DMS53 (cell line): ENCODE results near the gene ENTPD7.

Experiments
- DNase-seq: peaks from one replicate; lab custom pipeline; 2025; lab: John Stamatoyannopoulos, UW

The ENTPD7 gene

GRCh38 chr10:99648717-99649116 is 10.6 kb upstream of the ENTPD7 start:
- DNase-seq: no peak

GRCh38 chr10:99652800-99653390 is 6.4 kb upstream of the ENTPD7 start:
- DNase-seq: no peak

- DNase-seq: no peak
Measured at GRCh38 chr10:99654390-99655175, 4.7 kb upstream of the ENTPD7 start.

DNA sequence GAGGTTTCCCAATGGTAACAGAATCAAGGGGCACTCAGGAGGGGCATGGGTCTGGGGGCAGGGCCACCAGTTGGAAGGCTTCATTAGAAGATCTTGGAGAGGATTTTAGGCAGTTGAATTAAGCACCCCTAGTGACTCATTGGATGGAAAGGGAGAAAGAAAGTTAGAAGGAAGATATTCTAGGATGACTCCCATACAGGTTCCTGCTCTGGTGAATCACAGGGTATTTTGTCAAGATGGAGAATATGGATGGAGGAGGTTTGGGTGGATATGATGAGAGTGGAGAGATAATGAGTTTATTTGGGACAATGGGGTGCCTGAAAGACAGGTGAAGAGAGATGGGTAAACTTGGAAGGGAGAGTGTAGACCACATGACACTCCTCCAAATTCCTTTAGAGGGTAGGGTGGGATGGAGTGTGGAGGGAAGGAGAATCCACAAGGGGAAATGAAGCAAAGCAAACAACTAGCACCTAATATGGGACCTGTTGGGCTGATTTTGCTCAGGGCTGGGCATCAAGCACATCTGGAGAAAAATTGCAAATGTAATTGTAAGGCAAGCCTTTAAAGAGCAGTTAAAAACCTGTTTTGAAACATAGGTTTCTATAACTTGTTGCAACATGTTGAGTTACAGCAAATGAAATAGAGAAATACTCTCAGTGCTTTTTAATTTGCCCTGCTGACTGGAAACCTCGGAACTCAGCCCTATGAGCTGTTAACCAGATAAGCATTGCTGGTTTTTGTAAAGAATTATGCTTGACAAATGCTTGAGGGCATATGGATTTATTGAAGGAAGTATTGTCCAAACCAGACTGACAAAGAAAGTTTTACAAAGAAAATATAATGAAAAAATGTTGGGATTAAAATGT is 2.9 kb upstream of the ENTPD7 start:
- no peak for DNase-seq

- peak; percentile 72 for DNase-seq
Measured at GRCh38 chr10:99658622-99659030, 683 bp upstream of the ENTPD7 start.

DNA sequence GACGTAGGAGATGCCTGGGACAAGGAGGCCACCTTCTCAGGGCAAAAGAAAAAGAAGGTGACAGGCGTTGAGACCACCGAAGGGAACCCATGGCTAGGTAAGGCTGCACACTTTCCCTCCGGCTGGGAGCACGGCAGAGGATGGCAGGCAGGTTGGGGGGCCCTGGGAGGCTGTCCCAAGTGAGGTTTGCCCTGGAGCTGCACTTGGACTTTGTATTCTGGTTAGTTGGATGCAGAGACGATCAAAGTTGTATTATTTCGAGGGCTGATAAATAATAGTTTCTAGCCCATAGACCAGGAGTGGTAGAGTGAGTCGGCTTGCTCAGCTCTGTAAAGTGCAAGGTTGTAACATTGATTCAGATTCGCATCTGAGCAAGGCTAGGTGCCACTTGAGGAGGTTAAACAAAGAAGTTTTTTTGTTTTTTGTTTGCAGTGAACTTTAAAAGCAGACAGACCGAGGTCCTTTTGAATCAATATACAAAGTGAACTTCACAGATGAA is 608 bp downstream of the ENTPD7 start:
- DNase-seq: peak; percentile 71

DNA sequence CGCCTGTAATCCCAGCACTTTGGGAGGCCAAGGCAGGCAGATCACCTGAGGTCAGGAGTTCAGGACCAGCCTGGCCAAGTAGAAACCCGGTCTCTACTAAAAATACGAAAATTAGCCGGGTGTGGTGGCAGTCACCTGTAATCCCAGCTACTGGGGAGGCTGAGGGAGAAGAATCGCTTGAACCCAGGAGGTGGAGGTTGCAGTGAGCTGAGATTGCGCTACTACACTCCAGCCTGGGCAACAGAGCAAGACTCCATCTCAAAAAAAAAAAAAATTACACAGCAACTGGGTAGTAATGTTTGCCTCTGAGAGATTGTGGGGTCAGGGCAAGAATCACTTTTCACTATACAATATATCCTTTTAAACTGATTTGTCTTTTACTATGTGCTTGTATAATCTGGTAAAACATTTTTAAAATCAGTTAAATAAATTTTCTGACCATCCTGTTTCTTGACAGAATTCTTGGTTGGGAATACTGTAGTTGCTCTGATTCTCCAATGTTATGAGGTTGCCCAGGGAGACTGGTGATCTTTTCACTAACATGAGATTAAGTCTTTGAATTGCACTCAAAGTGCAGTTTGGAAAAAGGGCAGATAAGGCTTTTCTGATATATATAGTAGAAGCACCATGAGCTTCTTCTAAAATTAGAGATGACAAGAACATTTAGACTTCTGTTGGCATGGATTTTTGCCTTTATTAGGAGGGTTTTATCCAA is 1.5 kb downstream of the ENTPD7 start:
- DNase-seq: peak; percentile 11

GRCh38 chr10:99661377-99661763 is 2.1 kb downstream of the ENTPD7 start:
- peak; percentile 4 for DNase-seq

- no peak for DNase-seq
Measured at GRCh38 chr10:99665304-99665703, 6.0 kb downstream of the ENTPD7 start.

- no peak for DNase-seq
Measured at GRCh38 chr10:99667108-99667751, 7.9 kb downstream of the ENTPD7 start.

GRCh38 chr10:99671386-99671785 is 12.1 kb downstream of the ENTPD7 start:
- no peak for DNase-seq

GRCh38 chr10:99672884-99673283 is 13.6 kb downstream of the ENTPD7 start:
- no peak for DNase-seq

- no peak for DNase-seq
Measured at GRCh38 chr10:99673492-99673891, 14.2 kb downstream of the ENTPD7 start.

DNA sequence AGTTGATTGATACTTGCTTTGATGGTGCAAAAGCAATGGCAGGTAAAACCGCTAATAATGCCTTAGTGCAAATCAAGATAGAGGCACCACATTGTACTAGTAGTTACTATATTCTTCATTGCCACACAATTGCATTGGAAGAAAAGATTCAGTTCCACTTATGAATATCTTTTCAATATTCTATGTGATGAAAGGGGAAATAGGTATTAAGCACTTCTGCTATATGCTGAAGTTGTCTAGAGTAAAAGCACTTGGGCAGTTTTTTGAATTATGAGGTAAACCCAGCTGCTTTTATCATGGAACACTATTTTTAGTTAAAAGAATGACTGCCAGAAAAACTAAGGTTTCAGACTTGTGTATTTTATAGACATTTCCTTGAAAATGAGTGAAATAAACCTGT is 15.5 kb downstream of the ENTPD7 start:
- no peak for DNase-seq

DNA sequence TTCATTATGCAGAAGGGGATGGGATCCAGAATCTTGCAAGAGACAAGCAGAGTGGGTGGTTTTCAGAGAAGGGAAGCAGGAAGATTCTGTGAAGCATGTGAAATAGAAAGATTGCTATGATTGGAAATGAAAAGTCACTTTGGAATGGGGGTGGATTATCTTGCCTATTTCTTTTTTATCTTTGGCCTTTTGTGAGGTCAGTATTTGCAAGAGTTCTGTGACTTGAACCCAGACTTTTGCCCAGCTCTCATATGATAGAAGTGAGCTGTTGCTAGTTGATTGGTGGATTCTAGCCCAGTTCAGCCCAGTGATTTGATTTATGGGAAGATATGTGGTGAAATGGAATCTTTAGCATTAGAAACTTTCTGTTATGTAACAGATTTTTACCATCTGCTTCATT is 17.1 kb downstream of the ENTPD7 start:
- DNase-seq: no peak

GRCh38 chr10:99676895-99677294 is 17.6 kb downstream of the ENTPD7 start:
- no peak for DNase-seq

DNA sequence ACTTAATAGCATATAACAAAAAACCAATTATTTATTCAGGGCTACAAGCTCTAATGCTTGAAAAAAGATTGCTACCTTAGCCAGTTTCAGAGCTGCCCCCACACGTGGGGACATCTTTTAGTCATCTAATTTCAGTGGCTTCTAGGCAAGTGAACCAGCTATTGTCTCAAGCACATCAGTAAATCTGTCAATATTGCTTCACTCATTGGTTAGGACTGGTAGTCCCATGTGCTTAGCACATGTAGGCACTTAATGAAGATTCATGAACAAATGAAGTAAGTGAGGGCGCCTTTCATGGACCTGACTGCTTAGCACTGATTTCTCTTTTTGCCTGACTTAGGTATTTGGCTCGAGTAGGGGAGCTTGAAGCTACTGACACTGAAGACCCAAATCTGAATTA is 19.6 kb downstream of the ENTPD7 start:
- no peak for DNase-seq

GRCh38 chr10:99681553-99681952 is 22.2 kb downstream of the ENTPD7 start:
- no peak for DNase-seq

DNA sequence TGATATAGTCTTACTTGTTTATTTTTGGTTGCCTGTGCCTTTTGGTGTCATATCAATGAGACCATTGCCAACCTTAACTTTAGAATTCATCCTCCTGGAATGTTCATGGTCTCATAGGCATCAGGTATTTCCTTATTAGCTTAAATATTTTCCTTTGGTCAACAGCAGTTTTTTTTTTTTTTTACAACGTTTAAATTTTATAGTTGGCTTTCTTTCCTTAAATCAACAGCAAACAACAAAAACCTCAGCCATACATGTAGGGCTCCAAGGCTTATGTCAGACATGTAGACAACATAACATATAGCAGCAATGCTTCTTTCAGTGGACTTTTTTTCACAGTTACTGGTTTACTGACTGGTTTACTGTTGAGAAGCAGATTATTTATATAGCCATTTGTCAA is 22.7 kb downstream of the ENTPD7 start:
- no peak for DNase-seq

DNA sequence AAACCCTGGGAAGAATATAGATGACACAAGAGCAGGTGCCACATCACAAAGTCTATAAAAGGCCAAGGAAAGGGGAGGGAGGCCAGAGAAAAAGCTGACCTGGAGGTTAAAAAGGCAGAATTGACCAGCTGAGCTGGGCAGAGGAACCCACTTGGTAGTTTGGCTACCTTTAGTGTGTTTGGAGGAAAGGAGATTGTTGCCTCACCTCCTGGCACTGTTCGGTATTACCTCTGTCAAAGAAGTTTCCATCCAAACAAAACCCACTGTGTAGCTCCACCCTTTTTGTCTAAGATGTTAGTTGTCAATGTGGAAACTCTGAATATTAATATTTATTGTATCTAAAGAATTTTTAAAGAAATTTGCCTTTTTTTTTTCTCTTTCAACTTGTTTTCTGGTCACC is 23.4 kb downstream of the ENTPD7 start:
- peak; percentile 40 for DNase-seq

GRCh38 chr10:99685597-99685967 is 26.3 kb downstream of the ENTPD7 start:
- DNase-seq: no peak

DNA sequence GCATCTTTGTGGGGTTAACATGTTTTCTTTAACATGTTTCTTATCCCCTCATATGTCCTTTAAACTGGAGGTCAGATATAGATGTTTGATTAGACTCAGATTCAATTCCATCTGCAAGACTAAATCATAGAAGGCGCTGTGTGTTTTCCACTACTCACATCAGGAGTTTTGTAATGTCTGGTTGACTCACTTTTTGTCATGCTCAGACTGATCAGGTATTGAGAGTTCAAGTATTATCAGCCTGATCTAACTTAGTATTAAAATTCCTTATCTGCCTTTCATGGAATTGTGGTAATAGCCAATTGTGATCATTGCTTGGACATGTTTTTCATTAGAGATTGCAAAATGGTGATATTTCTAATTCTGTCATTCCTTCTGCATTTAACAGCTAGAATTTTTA is 30.2 kb downstream of the ENTPD7 start:
- no peak for DNase-seq
